Left renal pelvis (tissue), 4 donors: Measurements from ENCODE around the gene MSRB2. TPM values are rescaled to one million over a fixed set of nuclear protein-coding genes. Genes with fewer than 3 reads are reported as not detected.
A peak's percentile ranks its signal among the peaks of the same experiment; 100 is the strongest.

Experiments used
- DNase-seq, 4 donors: peaks; one replicate each; pipeline ENCODE4 v3.0.0-alpha.2; 2013; ENCODE audit warnings: low read depth in 4 of 4, low spot score in 3 of 4
- polyA plus RNA-seq, 4 donors: library from polyadenylated mRNA; unstranded; fragments of 120-200 nt; gene quantifications; one replicate each; pipeline ENCODE4 v1.2.1, GENCODE V29; 2013; ENCODE audit not compliant: insufficient read length in 4 of 4

MSRB2 gene
- polyA plus RNA-seq, 4 donors: 34.4 to 47.6 (median 45.8) TPM

- peak in 1 of 4 donors; percentile 63 for DNase-seq
Measured at GRCh38 chr10:23157239-23157681, 61.9 kb downstream of the MSRB2 start.

DNA sequence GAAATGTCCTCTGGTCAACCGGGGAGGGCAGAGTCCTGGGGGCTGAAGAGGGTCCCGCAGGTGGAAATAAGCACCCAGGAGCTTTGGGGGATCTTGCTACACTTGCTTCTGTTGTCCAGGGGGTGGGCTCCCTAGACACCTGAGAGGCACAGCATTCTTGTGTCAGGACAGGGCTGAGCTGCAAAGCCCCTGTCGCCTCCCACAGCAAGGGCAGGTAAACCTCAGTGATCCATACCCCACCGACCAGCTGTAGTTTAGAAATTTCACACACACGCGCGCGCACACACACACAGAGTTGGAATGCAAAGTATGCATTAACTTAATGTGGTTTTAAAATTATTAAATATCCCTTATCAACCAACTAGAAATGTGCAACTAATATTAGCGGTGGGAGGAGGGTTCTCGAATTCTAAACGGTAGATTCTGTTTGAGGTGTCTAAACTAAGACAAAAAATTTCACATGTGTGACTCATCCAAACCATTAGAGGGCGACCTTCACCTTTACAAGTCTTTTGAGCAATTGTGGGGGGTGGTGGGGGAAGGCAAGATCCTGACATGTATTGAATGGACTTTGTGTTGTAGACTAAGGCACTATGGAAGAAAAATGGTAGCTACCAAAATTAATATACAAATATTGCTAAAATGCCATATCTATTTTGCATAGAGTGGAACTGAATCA, 62.5 kb downstream of the MSRB2 start:
- no peak for DNase-seq

GRCh38 chr10:23158370-23158769, 63.0 kb downstream of the MSRB2 start:
- peak in 2 of 4 donors; percentile 51 to 61 for DNase-seq

- DNase-seq: peak in 1 of 4 donors; percentile 60
Measured at GRCh38 chr10:23171232-23171876, 76.0 kb downstream of the MSRB2 start.

Other genes starting within 250 kb of the MSRB2 start
- 10 to 100 TPM in 3 of 4 donors, under 1 TPM in 1; 0.89 to 14.2 (median 12.8) TPM for gene ARMC3, start 167.5 kb upstream of the MSRB2 start, polyA plus RNA-seq
- under 1 TPM in 2 of 4 donors, not detected in 2; 0.34 to 0.46 TPM for gene PTF1A, start 96.7 kb downstream of the MSRB2 start, polyA plus RNA-seq
- 1 to 10 TPM in 3 of 4 donors, under 1 TPM in 1; 0.25 to 2.7 (median 2.1) TPM for gene C10orf67, start 249.2 kb downstream of the MSRB2 start, polyA plus RNA-seq